ENCODE results near the gene WDR33.
A peak's percentile ranks its signal among the peaks of the same experiment; 100 is the strongest.

WDR33 gene

GRCh38 chr2:127706215-127706990 lies 104.6 kb downstream of the WDR33 start:
- TF ChIP-seq, protein P1, sequence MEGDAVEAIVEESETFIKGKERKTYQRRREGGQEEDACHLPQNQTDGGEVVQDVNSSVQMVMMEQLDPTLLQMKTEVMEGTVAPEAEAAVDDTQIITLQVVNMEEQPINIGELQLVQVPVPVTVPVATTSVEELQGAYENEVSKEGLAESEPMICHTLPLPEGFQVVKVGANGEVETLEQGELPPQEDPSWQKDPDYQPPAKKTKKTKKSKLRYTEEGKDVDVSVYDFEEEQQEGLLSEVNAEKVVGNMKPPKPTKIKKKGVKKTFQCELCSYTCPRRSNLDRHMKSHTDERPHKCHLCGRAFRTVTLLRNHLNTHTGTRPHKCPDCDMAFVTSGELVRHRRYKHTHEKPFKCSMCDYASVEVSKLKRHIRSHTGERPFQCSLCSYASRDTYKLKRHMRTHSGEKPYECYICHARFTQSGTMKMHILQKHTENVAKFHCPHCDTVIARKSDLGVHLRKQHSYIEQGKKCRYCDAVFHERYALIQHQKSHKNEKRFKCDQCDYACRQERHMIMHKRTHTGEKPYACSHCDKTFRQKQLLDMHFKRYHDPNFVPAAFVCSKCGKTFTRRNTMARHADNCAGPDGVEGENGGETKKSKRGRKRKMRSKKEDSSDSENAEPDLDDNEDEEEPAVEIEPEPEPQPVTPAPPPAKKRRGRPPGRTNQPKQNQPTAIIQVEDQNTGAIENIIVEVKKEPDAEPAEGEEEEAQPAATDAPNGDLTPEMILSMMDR (IDR thresholded peaks at IDR 0.05; ENCODE audit: borderline replicate concordance, insufficient read depth, low read depth, low read length), result no peak

GRCh38 chr2:127705391-127706065 lies 105.4 kb downstream of the WDR33 start:
- TF ChIP-seq, protein P1 (IDR thresholded peaks at IDR 0.05; ENCODE audit: borderline replicate concordance, insufficient read depth, low read depth, low read length), result no peak
- no peak overlapping the region for H3K4me3 ChIP-seq (ENCODE audit: low read depth, low read length)

More at GRCh38 chr2:127706215-127706990, 104.6 kb downstream of the WDR33 start:
- no peak overlapping the region for H3K4me3 ChIP-seq (ENCODE audit: low read depth, low read length)

- H3K4me3 ChIP-seq (ENCODE audit: low read depth, low read length), result no peak overlapping the region
- TF ChIP-seq, protein P1 (IDR thresholded peaks at IDR 0.05; ENCODE audit: borderline replicate concordance, insufficient read depth, low read depth, low read length), result no peak
Measured at GRCh38 chr2:127704641-127705390, 106.2 kb downstream of the WDR33 start.

DNA sequence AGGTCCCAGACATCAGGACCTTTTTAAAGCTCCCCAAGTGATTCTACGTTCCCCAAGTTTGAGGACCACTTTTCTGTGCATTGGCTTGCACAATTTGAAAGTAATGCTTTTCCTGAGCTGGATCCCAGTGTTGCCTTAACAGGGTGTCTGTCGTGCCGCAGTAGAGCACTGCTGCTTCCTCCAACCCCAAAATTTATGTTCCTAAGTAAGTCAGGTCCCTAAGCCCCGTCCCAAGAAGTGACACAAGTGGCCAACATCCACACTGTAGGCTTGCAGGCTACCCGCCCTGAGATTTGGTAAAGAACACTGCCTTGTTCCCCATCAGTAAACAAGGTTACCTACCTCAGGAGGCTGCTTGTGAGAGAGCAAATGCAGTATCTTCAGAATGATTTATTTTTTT lies 107.7 kb downstream of the WDR33 start:
- TF ChIP-seq, protein P1 (IDR thresholded peaks at IDR 0.05; ENCODE audit: borderline replicate concordance, insufficient read depth, low read depth, low read length), result no peak
- H3K4me3 ChIP-seq (ENCODE audit: low read depth, low read length), result no peak overlapping the region

- H3K4me3 ChIP-seq (ENCODE audit: low read depth, low read length), result peak overlapping the region; percentile 56
- TF ChIP-seq, protein P1 (IDR thresholded peaks at IDR 0.05; ENCODE audit: borderline replicate concordance, insufficient read depth, low read depth, low read length), result no peak
Measured at GRCh38 chr2:127702395-127703009, 108.5 kb downstream of the WDR33 start.

DNA sequence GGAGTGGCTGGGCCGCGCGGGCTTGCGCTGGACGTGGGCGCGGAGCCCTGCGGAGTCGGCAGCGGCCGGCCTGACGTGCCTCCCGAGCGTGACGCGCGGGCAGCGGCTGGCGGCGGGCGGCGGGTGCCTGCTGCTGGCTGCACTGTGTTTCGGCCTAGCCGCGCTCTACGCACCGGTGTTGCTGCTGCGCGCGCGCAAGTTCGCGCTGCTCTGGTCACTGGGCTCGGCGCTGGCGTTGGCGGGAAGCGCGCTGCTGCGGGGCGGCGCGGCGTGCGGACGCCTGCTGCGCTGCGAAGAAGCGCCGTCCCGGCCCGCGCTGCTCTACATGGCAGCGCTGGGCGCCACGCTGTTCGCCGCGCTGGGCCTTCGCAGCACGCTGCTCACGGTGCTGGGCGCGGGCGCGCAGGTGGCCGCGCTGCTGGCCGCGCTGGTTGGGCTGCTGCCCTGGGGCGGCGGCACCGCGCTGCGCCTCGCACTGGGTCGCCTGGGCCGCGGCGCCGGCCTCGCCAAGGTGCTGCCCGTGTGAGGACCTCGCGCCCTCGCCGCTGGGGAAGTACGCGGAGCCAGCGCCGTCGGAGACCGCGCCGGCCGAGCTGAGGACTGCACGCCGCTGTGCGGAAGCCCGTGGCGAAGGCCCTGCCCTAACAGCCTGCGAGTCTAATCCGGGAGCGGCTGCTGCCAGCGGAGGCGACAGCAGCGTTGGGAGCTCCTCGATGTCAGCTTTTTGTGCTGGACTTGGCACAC lies 109.1 kb downstream of the WDR33 start:
- H3K4me3 ChIP-seq (ENCODE audit: low read depth, low read length), result peak overlapping the region; percentile 56
- TF ChIP-seq, protein P1 (IDR thresholded peaks at IDR 0.05; ENCODE audit: borderline replicate concordance, insufficient read depth, low read depth, low read length), result peak; percentile 50
